Esophagus muscularis mucosa (tissue), 4 donors: ENCODE results near the gene DMRTB1. TPM values are rescaled to one million over a fixed set of nuclear protein-coding genes. Genes with fewer than 3 reads are reported as not detected.

ENCODE experiments used
- DNase-seq: peaks from one replicate; pipeline ENCODE4 v3.0.0-alpha.2; 2017; ENCODE audit errors: extremely low spot score
- H3K27ac ChIP-seq, 4 donors: fragments of 200-600 bp; sonication (generic); replicated peaks in 1 of 4; 1 replicate in 3 of 4; 2 replicates in 1 of 4; pipeline ENCODE4 v1.5.1; 2016 to 2019; ENCODE audit warnings: mild to moderate bottlenecking in 1 of 4
- H3K27me3 ChIP-seq, 4 donors: fragments of 200-600 bp; sonication (generic); one replicate each; pipeline versions ENCODE4 v1.5.1 to v1.6.0; 2016 to 2019
- H3K36me3 ChIP-seq, 4 donors: fragments of 200-600 bp; sonication (generic); one replicate each; pipeline ENCODE4 v1.5.1; 2016 to 2019
- H3K4me1 ChIP-seq, 4 donors: fragments of 200-600 bp; sonication (generic); one replicate each; pipeline ENCODE4 v1.5.1; 2016 to 2019
- H3K4me3 ChIP-seq, 4 donors: fragments of 200-600 bp; sonication (generic); 1 replicate in 2 of 4; 2 replicates in 2 of 4; pipeline ENCODE4 v1.5.1; 2016 to 2019; ENCODE audit warnings: mild to moderate bottlenecking in 4 of 4, moderate library complexity in 1 of 4
- H3K9me3 ChIP-seq, 4 donors: fragments of 200-600 bp; sonication (generic); 1 replicate in 3 of 4; 2 replicates in 1 of 4; pipeline ENCODE4 v1.5.1; 2016 to 2019
- EP300 ChIP-seq: sonication (generic); formaldehyde crosslinking; IDR thresholded peaks from one replicate; pipeline ENCODE4 v1.6.1; 2017; ENCODE audit warnings: antibody characterized with exemption
- POLR2A ChIP-seq: fragments of 450-650 bp; IDR thresholded peaks from one replicate; pipeline ENCODE4 v1.6.1; 2017; ENCODE audit warnings: antibody characterized with exemption, moderate library complexity, mild to moderate bottlenecking, low read depth
- POLR2AphosphoS5 ChIP-seq, 2 donors: sonication (generic); formaldehyde crosslinking; IDR thresholded peaks; one replicate each; pipeline ENCODE4 v1.6.1; 2017; ENCODE audit warnings: antibody characterized with exemption in 2 of 2
- WGBS: methylation state at CpG from one replicate; pipeline ENCODE4 v1.1.5; 2018; 5-methylcytosine and 5-hydroxymethylcytosine counted together
- intact Hi-C: fragments of 100-400 bp; cut with DNase I; formaldehyde crosslinking; loops from one replicate; pipeline ENCODE4 v1.15.1; 2023
- total RNA-seq, 4 donors: library from RNA; depleted of rRNA; stranded (reverse); fragments of >200 nt; gene quantifications; one replicate each; pipeline versions ENCODE4 v1.1.0 to v1.2.1, GENCODE V29; 2016
- TF ChIP-seq, protein P1 (sequence below), 3 experiments: fragments of 200-600 bp in 2 of 3; fragments of 450-650 bp in 1 of 3; sonication (generic) in 2 of 3; IDR thresholded peaks; one replicate each; pipeline ENCODE4 v1.5.1; 2017 to 2019; ENCODE audit warnings: antibody characterized with exemption in 3 of 3, mild to moderate bottlenecking in 2 of 3, moderate library complexity in 1 of 3

Gene DMRTB1
- total RNA-seq, 4 donors from 2014 or later = not detected

DNA sequence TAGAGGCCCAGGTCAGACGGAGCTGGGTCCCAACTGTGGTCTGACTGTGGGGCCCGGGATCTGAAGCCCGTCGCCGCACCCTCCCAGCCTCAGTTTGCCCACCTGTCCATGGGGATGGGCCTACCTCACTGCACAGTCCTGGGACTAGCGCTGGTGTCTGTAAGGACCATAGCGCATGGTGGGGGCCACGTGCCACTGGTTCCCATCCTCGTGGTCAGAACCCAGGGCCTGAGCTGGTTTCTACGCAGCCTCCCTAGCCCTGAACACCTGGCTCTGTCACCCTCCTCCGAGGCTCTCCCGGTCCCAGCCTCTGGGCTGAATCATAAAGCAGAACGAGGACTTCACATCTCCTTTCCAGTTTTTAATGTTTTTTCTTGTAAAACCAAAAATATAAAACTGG, 46.7 kb downstream of the DMRTB1 start:
- no peaks in the 10 kb centered on the region for H3K9me3 ChIP-seq
- intact Hi-C loops = no loop called here
- no peaks in the 10 kb centered on the region for H3K36me3 ChIP-seq
- DNase-seq = no peak
- WGBS = 92% methylated on average over 6 of the region's 13 CpGs
- no peaks in the 10 kb centered on the region for H3K4me1 ChIP-seq
- peaks cover 0 to 10% (median 0%) of the 10 kb centered on the region in 4 donors for H3K27me3 ChIP-seq
- H3K4me3 ChIP-seq = no peak overlapping the region
- TF ChIP-seq POLR2AphosphoS5 (IDR thresholded peaks at IDR 0.05) = no peak
- no peak for TF ChIP-seq POLR2A
- TF ChIP-seq, protein P1, sequence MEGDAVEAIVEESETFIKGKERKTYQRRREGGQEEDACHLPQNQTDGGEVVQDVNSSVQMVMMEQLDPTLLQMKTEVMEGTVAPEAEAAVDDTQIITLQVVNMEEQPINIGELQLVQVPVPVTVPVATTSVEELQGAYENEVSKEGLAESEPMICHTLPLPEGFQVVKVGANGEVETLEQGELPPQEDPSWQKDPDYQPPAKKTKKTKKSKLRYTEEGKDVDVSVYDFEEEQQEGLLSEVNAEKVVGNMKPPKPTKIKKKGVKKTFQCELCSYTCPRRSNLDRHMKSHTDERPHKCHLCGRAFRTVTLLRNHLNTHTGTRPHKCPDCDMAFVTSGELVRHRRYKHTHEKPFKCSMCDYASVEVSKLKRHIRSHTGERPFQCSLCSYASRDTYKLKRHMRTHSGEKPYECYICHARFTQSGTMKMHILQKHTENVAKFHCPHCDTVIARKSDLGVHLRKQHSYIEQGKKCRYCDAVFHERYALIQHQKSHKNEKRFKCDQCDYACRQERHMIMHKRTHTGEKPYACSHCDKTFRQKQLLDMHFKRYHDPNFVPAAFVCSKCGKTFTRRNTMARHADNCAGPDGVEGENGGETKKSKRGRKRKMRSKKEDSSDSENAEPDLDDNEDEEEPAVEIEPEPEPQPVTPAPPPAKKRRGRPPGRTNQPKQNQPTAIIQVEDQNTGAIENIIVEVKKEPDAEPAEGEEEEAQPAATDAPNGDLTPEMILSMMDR (IDR thresholded peaks at IDR 0.05) = no peak
- no peak for TF ChIP-seq EP300
- no peak overlapping the region for H3K27ac ChIP-seq

DNA sequence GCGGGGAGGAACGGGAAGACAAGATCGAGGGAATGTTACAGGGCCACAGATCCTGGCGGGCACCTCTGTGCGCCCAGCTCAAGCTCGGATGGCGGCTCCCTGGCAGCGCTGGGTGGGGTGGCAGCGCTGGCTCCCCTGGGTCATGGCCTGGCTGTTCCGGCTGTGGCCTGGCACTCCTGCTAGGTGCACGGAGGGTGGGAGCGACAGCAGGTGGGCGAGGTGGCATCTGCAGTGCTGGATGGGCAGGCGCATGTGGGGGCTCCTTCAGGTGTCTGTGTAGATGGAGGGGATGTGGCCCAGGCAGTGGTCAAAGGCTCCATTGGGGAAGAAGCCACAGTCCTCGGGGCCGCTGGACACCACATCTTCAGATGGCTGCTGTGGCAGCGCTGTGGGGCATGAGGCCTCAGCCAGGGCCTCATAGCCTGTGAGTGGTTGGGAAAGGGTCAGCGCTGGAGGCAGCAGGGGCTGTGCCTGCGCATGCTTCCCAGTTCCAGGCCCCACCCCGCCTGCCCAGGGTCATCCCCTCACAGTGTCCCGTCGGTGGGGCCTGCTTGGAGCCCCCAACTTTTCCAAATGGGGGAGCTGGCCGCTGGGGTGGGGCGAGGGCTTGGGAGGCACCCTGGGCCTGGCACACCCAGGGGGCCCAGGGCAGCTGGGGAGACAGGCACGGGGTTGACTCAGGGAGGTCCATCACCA, 47.3 kb downstream of the DMRTB1 start:
- TF ChIP-seq POLR2A (no peak), POLR2AphosphoS5 (IDR thresholded peaks at IDR 0.05) (no peak), EP300 (no peak)
- TF ChIP-seq, protein P1 (IDR thresholded peaks at IDR 0.05) = no peak
- Histone ChIP-seq H3K27me3 (peaks cover 0 to 4% (median 0%) of the 10 kb centered on the region in 4 donors), H3K27ac (no peak overlapping the region), H3K9me3 (no peaks in the 10 kb centered on the region), H3K36me3 (no peaks in the 10 kb centered on the region), H3K4me3 (no peak overlapping the region), H3K4me1 (no peaks in the 10 kb centered on the region)
- intact Hi-C loops = no loop called here
- DNase-seq = no peak
- WGBS = 92% methylated on average over 24 of the region's 25 CpGs

DNA sequence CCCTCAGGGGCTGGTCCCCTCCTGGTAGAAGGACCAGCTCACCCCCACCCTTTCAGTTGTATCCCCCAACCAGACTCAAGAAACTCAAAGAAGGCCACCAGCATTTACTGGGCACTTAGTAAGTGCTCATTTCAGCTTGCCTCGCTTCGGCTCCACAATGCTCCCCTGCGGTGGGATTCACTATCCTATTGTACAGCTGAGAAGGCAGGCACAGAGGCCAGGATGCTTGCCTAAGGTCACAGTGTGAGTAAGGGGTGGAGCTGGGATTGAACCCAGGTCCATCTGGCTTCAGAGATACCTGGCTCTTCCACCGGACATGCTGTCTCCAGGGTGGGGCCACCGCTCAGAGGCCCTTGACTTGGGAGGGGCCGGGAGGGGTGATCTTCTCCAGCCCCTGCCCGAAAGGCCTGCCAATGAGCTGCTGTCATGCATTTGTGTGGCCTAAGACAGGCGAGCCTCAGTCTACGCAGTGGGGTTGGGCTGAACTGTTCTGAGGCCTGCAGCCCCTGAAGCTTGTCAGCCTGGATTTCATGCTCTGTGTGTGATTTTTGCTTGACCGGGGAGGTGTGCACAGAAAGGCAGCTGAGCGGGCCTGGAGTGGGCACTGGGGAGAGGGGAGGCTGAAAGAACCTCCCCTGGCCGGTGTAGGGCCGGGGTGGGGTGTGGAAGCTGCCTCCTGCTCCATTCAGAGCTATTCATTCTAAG, 48.1 kb downstream of the DMRTB1 start:
- Histone ChIP-seq H3K27ac (no peak overlapping the region), H3K4me1 (peaks cover 0 to 4% (median 0%) of the 10 kb centered on the region in 4 donors), H3K27me3 (no peaks in the 10 kb centered on the region), H3K9me3 (no peaks in the 10 kb centered on the region), H3K36me3 (no peaks in the 10 kb centered on the region), H3K4me3 (no peak overlapping the region)
- WGBS = 97% methylated on average over 10 of the region's 13 CpGs
- no peak for DNase-seq
- TF ChIP-seq POLR2A = no peak
- TF ChIP-seq EP300 = no peak
- no peak for TF ChIP-seq POLR2AphosphoS5 (IDR thresholded peaks at IDR 0.05)
- TF ChIP-seq, protein P1 (IDR thresholded peaks at IDR 0.05) = no peak
- intact Hi-C loops = no loop called here

DNA sequence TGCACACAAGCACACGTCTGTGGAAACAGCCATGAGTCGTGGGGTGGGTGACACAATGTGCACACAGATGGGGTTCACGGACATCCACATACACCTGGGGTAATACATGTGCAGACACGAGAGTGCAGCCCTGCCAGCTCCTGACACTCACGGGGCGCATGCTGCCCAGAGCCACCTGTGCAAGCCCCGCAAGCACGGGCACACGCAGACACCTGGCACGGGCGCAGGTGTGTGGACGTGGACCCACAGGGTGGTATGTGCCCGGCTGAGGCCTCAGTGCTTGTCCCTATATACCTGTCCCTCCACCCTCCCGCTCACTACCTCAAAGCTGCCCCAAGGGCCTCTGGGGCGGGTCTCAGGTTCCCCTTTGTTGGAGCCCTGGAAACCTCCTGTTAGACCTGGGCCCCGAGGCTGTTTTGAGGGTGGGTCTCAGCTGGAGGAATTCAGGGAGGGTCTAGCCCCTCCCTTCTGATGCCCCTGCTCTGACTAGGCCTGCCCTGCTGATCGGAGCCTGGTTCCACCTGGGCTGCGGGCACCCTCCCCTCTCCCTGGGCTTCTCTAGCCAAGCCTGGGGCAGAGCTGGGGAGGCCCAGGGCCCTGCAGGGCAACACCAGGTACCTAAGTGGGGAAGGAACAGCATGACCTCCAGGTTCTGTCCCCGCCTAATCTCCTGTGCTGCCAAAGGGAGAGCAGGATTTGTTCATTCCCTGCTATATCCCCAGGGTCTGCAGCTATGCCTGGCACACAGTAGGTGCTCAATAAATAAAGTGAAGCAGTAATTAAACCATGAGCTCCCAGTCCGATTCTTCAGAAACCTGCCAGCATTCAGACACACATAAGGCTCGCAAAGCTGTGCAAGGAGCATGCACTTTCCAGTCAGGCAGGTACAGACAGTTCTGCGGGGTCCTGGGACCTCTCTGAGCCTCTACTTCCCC, 49.1 kb downstream of the DMRTB1 start:
- Histone ChIP-seq H3K4me3 (no peak overlapping the region), H3K27me3 (no peaks in the 10 kb centered on the region), H3K36me3 (no peaks in the 10 kb centered on the region), H3K9me3 (no peaks in the 10 kb centered on the region), H3K27ac (no peak overlapping the region), H3K4me1 (peaks cover 0 to 4% (median 0%) of the 10 kb centered on the region in 4 donors)
- intact Hi-C loops = no loop called here
- no peak for DNase-seq
- TF ChIP-seq EP300 (no peak), POLR2AphosphoS5 (IDR thresholded peaks at IDR 0.05) (no peak), POLR2A (no peak)
- TF ChIP-seq, protein P1 (IDR thresholded peaks at IDR 0.05) = no peak
- WGBS = 95% methylated on average over 12 of the region's 22 CpGs
